Limb (tissue), 2 donors: ENCODE data around the gene GATAD2B.
"Not testable (repeated sequence)": the region's sequence is repeated elsewhere in the genome, so short reads cannot be mapped to it uniquely, and the experiment has no call there.

Experiments
- DNase-seq, 2 donors: peaks; one replicate each; pipeline ENCODE4 v3.0.0-alpha.2; 2016; ENCODE audit errors: extremely low spot score in 2 of 2

Gene GATAD2B

GRCh38 chr1:153796786-153797659 is 125.7 kb downstream of the GATAD2B start:
- peak; percentile 50 to 72 for DNase-seq

- no peak for DNase-seq
Measured at GRCh38 chr1:153795934-153796785, 126.6 kb downstream of the GATAD2B start.

- no peak for DNase-seq
Measured at GRCh38 chr1:153795330-153795837, 127.4 kb downstream of the GATAD2B start.

- no peak for DNase-seq
Measured at GRCh38 chr1:153794624-153795329, 128.0 kb downstream of the GATAD2B start.

GRCh38 chr1:153793973-153794615 is 128.7 kb downstream of the GATAD2B start:
- no peak for DNase-seq

GRCh38 chr1:153793261-153793972 is 129.4 kb downstream of the GATAD2B start:
- DNase-seq = no peak

- no peak for DNase-seq
Measured at GRCh38 chr1:153792631-153793041, 130.1 kb downstream of the GATAD2B start.

- no peak for DNase-seq
Measured at GRCh38 chr1:153791648-153792253, 131.0 kb downstream of the GATAD2B start.

- no peak for DNase-seq
Measured at GRCh38 chr1:153790966-153791647, 131.7 kb downstream of the GATAD2B start.

- DNase-seq = peak; percentile 79 to 89
Measured at GRCh38 chr1:153790313-153790965, 132.3 kb downstream of the GATAD2B start.

- DNase-seq = no peak
Measured at GRCh38 chr1:153789478-153790034, 133.2 kb downstream of the GATAD2B start.

- no peak for DNase-seq
Measured at GRCh38 chr1:153786038-153786790, 136.6 kb downstream of the GATAD2B start.

GRCh38 chr1:153783233-153784190 is 139.3 kb downstream of the GATAD2B start:
- DNase-seq = peak; percentile 95 to 96

- not testable (repeated sequence) for DNase-seq
Measured at GRCh38 chr1:153782648-153783047, 140.1 kb downstream of the GATAD2B start.

- DNase-seq = no peak
Measured at GRCh38 chr1:153780551-153780950, 142.2 kb downstream of the GATAD2B start.

GRCh38 chr1:153779781-153780541 is 142.8 kb downstream of the GATAD2B start:
- DNase-seq = no peak
